HK-2 (cell line): ENCODE data around the gene MID2.
"Not testable (repeated sequence)": the region's sequence is repeated elsewhere in the genome, so short reads cannot be mapped to it uniquely, and the experiment has no call there.

Source experiments
- DNase-seq: peaks from one replicate; pipeline ENCODE4 v3.0.0-alpha.2; 2018; ENCODE audit not compliant: unreplicated experiment

MID2 gene, protein sequence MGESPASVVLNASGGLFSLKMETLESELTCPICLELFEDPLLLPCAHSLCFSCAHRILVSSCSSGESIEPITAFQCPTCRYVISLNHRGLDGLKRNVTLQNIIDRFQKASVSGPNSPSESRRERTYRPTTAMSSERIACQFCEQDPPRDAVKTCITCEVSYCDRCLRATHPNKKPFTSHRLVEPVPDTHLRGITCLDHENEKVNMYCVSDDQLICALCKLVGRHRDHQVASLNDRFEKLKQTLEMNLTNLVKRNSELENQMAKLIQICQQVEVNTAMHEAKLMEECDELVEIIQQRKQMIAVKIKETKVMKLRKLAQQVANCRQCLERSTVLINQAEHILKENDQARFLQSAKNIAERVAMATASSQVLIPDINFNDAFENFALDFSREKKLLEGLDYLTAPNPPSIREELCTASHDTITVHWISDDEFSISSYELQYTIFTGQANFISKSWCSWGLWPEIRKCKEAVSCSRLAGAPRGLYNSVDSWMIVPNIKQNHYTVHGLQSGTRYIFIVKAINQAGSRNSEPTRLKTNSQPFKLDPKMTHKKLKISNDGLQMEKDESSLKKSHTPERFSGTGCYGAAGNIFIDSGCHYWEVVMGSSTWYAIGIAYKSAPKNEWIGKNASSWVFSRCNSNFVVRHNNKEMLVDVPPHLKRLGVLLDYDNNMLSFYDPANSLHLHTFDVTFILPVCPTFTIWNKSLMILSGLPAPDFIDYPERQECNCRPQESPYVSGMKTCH

DNA sequence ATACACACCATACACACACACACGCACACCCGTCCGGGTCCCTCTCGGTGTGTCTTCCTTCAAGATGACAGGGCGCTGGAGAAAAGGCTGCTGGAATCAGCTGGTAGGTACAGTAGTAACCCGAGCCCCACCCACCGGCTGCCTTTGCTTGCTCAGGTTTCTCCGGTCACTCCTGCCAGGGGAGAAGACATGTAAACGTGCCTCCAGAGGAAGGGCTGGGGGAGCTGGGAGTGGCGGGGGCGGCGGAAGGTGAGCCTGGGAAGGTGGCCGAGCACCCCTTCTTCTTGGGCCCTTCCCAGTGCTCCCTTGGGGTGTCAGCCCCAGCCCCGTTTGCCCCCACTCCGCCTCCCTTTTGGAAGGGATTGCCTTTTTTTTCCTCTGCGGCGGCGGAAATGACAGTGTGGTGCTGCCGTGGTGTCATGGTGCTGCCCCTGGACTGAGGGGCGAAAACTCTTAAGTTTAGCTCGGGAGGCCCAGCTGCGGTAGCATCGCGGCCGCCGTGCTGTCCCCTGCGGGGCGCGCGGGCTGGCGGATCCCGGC is at the start of gene MID2:
TSS of gene MID2 (plus strand) at position 169 of the 540 bp plus-strand sequence. CDS start 561 bp downstream, outside the sequence.
- peak; percentile 76 for DNase-seq

DNA sequence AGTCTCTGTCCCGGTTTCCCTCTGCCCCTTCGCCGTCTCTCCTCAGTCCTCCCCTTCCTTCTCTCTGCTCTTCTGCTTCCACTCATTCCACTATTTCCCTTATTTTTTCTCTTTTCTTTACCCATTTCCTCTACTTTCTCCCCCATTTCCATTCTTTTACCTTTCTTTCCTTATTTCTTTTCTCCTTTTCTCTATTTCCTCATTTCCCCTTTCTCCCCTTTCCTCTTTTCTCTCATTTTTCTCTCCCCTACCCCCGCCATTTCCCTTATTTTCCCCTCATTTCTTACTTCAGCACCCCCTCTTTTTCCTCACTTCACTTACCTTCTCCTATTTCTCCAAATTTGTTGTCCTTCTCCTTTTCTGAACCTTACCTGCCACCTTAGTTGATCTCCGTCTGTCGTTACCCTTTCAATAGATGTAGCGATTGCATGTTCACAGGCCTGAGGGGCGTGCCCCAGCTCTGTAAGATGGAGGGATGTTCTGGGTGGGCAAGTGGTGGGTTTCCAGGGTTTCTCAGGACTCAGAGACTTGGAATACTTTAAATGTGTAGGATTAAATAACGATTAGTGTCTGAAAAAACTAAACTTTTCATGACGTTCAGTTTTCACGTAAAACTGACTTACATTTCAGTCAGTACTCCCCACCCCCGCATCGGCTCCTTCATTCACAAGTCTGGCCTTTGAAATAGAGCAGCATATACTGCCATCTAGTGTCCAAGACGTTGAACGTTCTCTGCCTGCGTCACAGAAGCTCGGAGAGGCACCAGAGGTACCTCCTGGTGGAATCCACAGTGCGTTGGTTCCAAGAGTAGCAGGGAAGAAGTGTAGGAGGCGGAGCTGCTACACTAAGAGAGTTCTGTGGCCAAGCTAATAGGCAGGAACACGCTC is 48.8 kb upstream of the MID2 start:
- DNase-seq, result peak; percentile 74

- DNase-seq, result no peak
Measured at GRCh38 chrX:107777536-107777832, 48.2 kb upstream of the MID2 start, which contains the start of gene NCBP2L. NCBP2L (plus strand) TSS chrX:107777733; CDS start chrX:107794221, 16,488 bp downstream.

DNA sequence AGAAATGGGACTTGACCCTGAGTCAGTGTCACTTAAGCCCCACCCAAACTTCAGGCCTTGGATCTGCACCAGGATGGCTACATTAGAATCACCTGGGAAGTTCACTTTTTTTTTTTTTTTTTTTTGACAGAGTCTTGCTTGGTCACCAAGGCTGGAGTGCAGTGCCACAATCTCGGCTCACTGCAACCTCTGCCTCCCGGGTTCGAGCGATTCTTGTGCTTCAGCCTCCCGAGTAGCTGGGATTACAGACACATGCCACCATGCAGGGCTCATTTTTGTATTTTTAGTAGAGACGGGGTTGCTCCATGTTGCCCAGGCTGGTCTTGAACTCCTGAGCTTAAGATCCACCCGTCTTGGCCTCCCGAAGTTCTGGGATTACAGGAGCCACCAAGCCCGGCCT is 45.1 kb upstream of the MID2 start:
- no peak for DNase-seq

GRCh38 chrX:107787827-107788226 is 37.8 kb upstream of the MID2 start:
- no peak for DNase-seq

DNA sequence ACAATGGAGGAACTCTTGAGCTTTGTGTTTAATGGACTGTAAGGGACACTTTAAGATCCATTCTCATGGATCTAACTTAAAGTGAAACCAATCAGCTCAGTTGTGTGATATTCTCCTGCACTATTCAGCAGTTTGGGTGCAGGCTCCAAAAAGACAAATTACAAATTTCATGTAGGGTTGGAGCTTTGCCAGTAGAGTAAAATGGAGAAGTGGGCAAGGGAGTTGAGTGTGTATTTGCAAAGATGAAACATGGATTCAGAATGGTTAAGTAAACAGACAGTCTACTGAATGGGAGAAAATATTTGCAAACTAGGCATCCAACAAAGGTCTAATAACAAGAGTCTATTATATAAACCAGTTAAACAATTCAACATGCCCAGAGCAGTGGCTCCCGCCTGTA is 21.2 kb upstream of the MID2 start:
- DNase-seq, result no peak

DNA sequence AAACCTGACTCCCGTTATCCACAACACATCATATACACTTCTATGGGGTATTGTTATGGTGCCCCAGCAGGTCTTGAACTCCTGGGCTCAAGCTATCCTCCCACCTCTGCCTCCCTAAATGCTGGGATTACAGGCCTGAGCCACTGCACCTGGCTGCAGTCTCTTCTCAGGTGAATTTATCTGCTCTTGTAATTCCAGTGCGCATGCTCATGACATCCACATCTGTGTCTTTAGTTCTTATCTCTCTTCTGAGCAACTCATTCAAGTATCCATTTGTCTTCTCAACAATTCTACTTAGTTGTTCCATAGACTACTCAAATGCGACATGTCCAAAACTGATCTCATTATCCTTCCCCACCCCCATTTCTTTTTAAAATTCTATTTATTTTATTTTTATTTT is 20.5 kb upstream of the MID2 start:
- no peak for DNase-seq

GRCh38 chrX:107810053-107810452 is 15.6 kb upstream of the MID2 start:
- DNase-seq, result not testable (repeated sequence)

- DNase-seq, result no peak
Measured at GRCh38 chrX:107818900-107819521, 6.7 kb upstream of the MID2 start.

- DNase-seq, result no peak
Measured at GRCh38 chrX:107823042-107823441, 2.6 kb upstream of the MID2 start.

GRCh38 chrX:107823456-107823855 is 2.2 kb upstream of the MID2 start:
- no peak for DNase-seq

DNA sequence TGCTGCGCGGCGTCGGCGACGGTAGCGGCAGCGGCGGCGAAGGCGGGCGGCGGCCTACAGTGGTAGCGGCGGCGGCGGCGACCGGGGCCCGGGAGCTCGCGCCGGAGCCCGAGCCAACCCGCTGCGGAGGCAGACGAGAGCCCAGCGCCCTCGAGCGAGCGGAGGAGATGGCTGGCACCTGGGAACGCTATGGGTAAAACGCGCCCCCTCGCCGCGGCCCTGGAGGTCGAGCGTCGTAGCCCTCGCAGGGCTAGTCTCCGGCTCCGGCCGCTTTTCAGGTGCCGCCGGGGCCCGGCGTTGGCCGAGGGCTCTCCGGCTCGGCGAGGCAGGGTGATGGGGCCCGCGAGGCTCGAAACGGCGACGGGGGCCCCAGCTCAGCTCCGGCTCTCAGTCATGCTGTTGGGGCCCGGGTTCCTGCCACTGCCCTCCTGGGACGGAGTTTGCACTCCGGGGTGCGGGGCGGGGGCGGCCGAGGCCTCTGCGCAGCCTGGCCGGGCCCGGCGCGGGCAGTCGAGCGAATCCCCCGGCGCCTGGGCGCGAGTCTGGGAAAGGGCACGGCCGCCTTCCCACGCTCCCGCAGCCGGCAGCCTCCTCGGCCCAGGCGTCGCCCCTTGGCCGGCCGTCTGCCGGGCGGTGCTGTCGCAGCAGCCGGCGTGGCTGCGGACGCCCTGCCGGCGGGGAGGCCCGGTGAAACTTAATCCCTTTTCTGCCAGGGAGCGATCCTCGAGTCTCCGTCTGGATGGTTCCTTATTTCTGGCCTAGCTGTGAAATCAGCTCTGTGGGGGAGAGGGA is 768 bp downstream of the MID2 start:
- peak; percentile 48 for DNase-seq

DNA sequence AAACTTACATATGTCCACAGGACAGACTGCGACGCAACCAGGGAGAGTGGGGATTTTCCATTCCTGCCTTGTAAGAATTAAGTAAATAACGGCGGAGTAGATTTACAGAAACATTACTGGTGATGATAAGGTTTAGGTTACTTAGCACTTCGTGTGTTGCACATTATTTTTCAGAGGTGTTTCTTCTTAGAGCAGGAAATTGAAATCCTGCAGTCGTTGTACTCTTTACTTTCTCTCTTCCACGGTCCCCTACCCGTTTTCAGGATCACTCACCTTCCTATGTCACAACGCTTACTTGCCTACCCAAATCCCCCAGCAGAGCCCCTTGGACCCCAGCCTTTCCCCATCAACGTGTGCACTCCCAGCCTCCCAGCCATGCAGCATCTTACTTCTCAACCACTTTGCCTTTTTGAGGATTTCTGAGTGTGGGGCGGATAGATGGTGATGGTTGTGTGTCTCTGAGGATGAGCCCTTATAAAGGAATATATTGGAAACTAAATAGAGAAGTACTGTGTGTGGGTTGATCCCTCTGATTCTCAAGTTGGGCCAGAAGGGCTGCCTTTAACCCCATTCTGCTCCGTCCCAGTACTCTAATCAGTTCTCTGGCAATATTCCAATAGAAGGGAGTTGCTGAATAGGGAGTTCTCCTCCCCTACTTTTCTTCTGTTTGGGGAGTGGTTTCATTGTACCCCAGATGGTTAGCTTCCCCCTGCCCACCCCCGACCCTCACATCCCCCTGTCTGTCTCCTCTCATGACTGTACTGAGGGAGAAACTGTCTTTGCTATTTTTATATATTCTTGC is 1.6 kb downstream of the MID2 start:
- peak; percentile 10 for DNase-seq

GRCh38 chrX:107827852-107828251 is 2.2 kb downstream of the MID2 start:
- peak; percentile 3 for DNase-seq

- no peak for DNase-seq
Measured at GRCh38 chrX:107829878-107830277, 4.2 kb downstream of the MID2 start.

DNA sequence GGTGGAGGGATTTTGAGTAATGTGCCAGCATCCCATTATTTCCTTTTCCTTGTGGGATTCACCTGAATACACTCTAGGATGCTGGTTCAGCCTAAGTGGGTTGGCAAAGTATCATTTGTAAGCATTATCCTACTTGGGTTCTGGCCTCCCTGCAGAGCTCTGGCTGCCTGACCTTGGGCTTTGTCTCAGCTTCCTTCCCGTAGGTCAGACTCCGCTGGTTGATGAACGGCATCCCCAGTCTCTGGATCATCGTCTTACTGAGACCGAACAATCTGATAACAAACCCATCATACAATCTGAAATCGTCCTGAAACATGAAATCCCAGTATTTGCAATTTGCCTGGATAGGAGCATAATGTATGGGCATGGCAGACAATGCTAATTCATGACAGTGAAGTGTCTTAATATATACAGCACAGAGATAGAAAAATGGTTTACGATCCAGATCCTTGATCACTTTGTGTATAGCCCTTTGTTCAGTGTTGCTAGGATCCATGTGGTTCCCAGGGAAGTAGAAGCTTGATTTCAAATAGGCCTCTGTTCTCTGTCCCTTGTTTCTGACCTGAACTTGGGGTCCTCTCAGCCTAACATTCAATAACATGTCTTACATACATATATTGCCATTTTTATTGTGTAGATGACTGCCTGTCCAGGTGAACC is 5.5 kb downstream of the MID2 start:
- no peak for DNase-seq

DNA sequence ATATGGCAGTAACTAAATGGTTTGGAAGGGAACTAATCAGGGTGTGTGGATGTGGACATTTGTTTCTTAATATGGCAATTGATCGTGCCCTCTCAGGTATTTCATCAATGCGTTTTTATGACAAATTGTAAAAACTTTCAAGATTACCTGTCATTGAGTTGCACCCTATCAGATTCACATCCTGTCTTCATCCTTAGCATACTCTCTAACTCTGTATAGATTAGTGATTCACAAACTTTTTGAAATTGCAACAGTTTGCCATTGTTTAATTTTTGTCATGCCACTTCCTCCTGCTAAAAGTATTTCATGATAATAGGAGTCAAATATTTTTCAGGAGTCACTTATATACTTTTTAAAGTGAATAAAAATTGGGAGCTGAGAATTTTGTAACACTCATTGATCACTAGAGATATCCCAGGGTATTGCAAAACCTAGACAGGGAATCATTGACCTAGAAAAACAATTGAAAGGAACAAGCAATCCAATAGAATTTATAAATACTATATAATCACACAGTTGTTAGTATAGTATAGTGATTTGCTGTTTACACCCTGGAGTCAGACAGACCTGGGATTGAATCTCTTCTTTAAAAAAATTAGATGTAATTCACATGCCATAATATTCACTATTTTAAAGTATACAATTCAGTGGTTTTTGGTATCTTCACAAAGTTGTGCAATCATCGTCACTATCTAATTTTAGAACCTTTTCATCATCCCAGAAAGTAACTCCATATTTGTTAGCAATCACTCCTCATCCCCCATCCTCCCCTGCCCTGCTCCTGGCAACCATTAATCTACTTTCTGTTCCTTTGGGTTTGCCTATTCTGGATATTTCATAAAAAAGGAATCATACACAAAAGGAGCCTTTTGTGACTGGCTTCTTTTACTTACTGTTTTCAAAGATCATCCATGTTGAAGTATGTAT is 8.9 kb downstream of the MID2 start:
- DNase-seq, result no peak

GRCh38 chrX:107836958-107837357 is 11.3 kb downstream of the MID2 start:
- DNase-seq, result no peak
